Ectodermal cell (in vitro differentiated cells): ENCODE data around the gene ALDH4A1.

Source experiments
- H3K27ac ChIP-seq: 2 replicates; pipeline ENCODE4 v1.7.0; 2013; ENCODE audit warnings: mild to moderate bottlenecking, low read depth, low read length; ENCODE audit not compliant: insufficient read depth, poor library complexity, severe bottlenecking
- H3K27me3 ChIP-seq: 2 replicates; pipeline ENCODE4 v1.7.0; 2013; ENCODE audit warnings: mild to moderate bottlenecking, low read length; ENCODE audit not compliant: insufficient read depth, control insufficient read depth, poor library complexity, severe bottlenecking
- H3K36me3 ChIP-seq: one replicate; pipeline ENCODE4 v1.7.0; 2013; ENCODE audit warnings: low read length; ENCODE audit not compliant: control insufficient read depth, insufficient read depth
- H3K4me1 ChIP-seq: one replicate; pipeline ENCODE4 v1.7.0; 2013; ENCODE audit warnings: low read length; ENCODE audit not compliant: control insufficient read depth, insufficient read depth
- H3K4me3 ChIP-seq: 2 replicates; pipeline ENCODE4 v1.7.0; 2013; ENCODE audit warnings: low read depth, low read length, control low read depth; ENCODE audit not compliant: insufficient read depth
- H3K9me3 ChIP-seq: 2 replicates; pipeline ENCODE4 v1.7.0; 2013; ENCODE audit warnings: mild to moderate bottlenecking, low read length, moderate library complexity; ENCODE audit not compliant: control insufficient read depth
- WGBS, 2 experiments: methylation state at CpG; one replicate each; pipeline ENCODE4 v1.1.7; 2013; ENCODE audit warnings: missing lambda C conversion rate in 2 of 2; 5-methylcytosine and 5-hydroxymethylcytosine counted together

Gene ALDH4A1

DNA sequence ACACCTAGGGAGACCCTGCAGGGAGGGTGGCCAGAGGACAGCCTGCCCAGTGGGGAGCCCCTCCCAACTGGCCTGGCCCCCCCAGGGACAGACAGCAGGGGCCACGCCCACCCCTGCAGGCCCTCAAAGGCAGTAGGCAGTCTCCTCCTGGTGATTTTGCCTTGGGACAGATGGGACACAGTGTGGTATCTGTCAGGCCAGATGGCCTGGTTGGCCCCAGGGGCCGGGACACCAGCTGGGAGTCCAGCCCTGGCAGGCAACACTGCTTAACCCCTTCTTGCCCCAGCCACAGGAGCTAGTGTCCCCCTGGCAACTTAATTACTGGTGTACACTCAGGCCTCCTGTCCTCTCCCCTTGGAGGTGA, 36.3 kb upstream of the ALDH4A1 start:
- no peak overlapping the region for H3K4me3 ChIP-seq
- no peaks in the 10 kb centered on the region for H3K36me3 ChIP-seq
- H3K4me1 ChIP-seq, result peaks cover 31% of the 10 kb centered on the region
- WGBS, 2 experiments, result 41 to 48% methylated on average over 2 of the region's 2 CpGs
- no peaks in the 10 kb centered on the region for H3K9me3 ChIP-seq
- no peaks in the 10 kb centered on the region for H3K27me3 ChIP-seq
- no peak overlapping the region for H3K27ac ChIP-seq

DNA sequence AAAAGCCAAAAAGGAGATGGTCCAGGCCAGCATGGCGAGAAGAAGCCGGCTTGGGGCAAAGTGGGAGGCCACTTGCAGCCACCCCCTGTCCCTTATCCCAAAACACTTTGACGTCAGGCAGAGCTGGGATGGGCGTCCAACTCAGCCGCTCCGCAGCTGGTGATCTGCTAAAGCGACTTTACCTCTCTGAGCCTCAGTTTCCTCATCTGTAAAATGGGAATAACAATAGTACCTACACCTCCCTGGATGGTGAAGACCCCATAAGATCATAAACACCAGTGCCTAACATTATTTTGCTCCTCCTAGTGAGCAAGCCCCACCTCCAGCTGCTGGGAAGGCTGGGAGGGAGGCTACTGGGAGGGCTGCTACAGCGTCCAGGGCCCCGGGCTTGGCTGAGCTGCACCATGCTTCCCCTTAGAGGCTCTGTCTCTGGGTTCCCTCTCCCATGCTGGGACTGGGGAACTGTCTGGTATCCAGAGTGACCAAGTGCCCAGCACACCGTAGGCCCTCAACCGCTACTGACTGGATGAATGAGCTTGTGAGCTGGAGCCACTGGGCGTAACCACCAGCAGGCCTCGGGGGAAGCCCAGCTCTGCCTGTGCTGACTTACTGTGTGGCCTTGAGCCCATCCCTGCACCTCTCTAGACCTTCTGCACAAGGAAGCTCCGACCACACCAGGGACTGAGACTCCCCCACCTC, 35.8 kb upstream of the ALDH4A1 start:
- peaks cover 31% of the 10 kb centered on the region for H3K4me1 ChIP-seq
- WGBS, 2 experiments, result 81 to 83% methylated on average over 14 of the region's 14 CpGs

DNA sequence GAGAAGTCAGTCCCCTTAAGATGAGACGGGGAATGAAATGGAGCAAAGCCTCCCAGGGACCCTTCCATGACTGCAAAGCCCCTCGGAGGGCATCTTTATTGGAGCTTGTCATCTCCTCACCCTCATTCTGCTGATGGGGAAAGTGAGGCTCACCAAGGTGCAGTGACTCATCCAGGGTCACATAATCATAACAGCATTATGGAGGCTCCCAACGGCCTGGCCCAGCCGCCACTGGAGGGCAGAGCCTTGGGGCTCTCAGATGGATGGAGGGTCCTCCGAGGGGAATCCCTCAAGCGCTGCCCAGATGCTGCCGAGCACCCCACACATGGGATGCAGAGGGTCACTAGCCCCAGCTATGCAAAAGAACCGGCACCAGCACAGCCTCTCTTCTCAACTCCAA, 35.2 kb upstream of the ALDH4A1 start:
- H3K4me1 ChIP-seq, result peaks cover 31% of the 10 kb centered on the region
- H3K27ac ChIP-seq, result no peak overlapping the region
- no peak overlapping the region for H3K4me3 ChIP-seq
- H3K27me3 ChIP-seq, result no peaks in the 10 kb centered on the region
- H3K36me3 ChIP-seq, result no peaks in the 10 kb centered on the region
- no peaks in the 10 kb centered on the region for H3K9me3 ChIP-seq
- 92 to 93% methylated on average over 8 of the region's 8 CpGs for WGBS, 2 experiments

More for the DNA sequence above, 35.8 kb upstream of the ALDH4A1 start:
- H3K27ac ChIP-seq, result no peak overlapping the region
- no peak overlapping the region for H3K4me3 ChIP-seq
- H3K36me3 ChIP-seq, result no peaks in the 10 kb centered on the region
- no peaks in the 10 kb centered on the region for H3K27me3 ChIP-seq
- no peaks in the 10 kb centered on the region for H3K9me3 ChIP-seq

DNA sequence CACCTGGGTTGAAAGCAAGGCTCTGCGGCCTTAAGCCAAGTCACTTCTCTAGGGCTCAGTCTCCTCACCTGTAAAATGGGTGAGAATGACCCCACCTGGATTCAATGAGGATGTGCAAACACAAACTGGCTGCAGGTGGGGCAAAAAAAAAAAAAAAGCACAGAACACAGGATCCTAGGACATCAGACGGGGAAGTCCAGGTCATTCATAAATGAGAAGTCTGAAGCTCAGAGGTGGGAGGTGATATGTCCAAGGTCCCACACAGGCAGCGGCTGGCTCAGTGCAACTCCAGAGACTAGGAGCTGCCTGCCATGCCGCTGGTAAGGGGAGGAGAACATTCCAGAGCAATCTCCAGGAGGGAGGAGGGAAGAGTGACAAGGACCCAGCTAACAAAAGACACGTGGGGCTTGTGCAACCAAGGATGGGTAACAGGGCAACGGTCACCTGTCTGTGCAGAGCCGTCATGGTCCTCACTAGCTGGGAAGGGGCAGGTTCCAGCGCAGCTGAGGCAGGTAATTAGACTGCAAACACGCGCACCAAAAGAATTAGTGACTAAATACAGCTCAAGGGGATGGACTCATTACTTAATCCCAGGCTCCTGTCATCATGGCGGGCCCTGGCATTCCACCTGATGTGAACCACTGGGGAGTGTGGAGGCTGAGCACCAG, 34.6 kb upstream of the ALDH4A1 start:
- 81 to 83% methylated on average over 11 of the region's 11 CpGs for WGBS, 2 experiments
- H3K9me3 ChIP-seq, result no peaks in the 10 kb centered on the region
- peaks cover 27% of the 10 kb centered on the region for H3K4me1 ChIP-seq
- H3K27ac ChIP-seq, result no peak overlapping the region
- no peaks in the 10 kb centered on the region for H3K27me3 ChIP-seq
- H3K36me3 ChIP-seq, result no peaks in the 10 kb centered on the region
- H3K4me3 ChIP-seq, result no peak overlapping the region

DNA sequence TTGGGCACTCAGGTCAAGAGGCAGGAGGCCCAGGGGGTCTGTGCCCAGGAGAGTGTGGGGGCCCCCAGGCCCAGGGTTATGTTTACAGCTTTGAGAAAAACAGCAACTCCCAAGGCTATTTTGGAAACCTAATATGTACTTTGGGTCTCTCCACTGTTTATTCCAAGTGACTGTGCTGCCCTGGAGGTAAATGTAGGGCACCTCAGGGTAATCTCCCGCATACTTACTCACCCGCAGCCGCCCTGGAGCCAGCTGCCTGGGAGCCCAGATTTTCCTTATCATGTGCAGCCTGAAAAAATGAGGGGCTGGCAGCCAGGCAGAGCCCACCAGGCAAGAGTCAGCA, 34.1 kb upstream of the ALDH4A1 start:
- WGBS, 2 experiments, result 93 to 95% methylated on average over 3 of the region's 3 CpGs
- no peak overlapping the region for H3K27ac ChIP-seq

DNA sequence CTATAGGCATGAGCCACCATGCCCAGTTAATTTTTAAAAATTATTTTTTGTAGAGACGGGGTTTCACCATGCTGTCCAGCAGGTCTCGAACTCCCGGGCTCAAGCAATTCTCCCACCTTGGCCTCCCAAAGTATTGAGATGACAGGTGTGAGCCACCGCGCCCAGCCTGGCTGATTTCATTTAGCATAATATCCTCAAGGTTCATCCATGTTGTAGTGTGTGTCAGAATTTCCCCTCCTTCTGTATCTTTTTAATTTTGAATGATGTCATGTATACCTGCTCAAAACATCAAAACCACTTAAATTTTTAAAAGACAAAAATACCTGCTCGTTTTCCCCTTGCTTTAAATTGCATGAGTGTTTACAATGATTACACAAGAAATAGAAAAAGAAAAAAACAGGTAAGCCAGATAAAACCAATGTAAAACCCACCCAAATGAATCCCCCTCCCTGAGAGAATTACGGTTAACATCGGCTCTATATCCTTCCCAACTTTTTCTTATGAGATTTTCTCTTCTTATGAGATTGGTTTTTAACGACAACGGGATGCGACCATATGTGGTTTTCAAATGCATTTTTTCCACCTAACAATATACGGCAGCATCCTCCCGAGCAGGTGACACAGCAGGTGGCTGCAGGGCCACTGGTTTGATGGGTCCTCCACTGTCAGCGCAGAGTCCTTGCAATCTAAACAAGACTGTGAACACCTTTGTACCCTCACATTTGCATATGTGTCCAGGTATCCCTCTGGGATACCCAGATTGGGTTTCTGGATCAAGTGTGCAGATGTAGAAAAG, 32.0 kb upstream of the ALDH4A1 start:
- WGBS, 2 experiments, result 84 to 85% methylated on average over 12 to 13 of the region's 14 CpGs

More for the DNA sequence above, 34.1 kb upstream of the ALDH4A1 start:
- Histone ChIP-seq H3K4me1 (peaks cover 22% of the 10 kb centered on the region), H3K4me3 (no peak overlapping the region), H3K9me3 (no peaks in the 10 kb centered on the region), H3K36me3 (no peaks in the 10 kb centered on the region), H3K27me3 (no peaks in the 10 kb centered on the region)

DNA sequence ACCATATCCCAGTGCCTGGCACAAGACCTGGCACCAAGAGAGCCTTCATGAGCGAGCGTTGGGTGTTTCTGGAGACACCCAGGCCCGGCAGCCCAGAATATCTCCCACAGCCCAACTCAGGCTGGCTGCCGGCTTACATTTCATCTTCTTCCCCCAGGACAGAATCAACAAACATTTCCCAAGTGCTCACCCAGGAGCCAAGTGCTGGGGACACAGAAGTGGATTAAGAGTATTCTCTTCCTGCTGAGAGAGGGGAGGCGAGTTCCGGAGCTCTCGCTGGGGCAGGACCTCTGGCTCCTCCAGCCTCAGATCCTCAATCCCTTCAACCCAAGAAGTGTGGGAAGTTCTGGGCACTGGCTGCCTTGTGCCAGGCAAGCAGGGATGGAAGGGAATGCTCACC, 30.5 kb upstream of the ALDH4A1 start:
- WGBS, 2 experiments, result 76 to 77% methylated on average over 7 of the region's 7 CpGs
- H3K9me3 ChIP-seq, result no peaks in the 10 kb centered on the region
- H3K27me3 ChIP-seq, result no peaks in the 10 kb centered on the region
- no peak overlapping the region for H3K4me3 ChIP-seq
- H3K27ac ChIP-seq, result no peak overlapping the region
- H3K36me3 ChIP-seq, result no peaks in the 10 kb centered on the region
- H3K4me1 ChIP-seq, result peaks cover 8% of the 10 kb centered on the region

More for the DNA sequence above, 32.0 kb upstream of the ALDH4A1 start:
- no peak overlapping the region for H3K27ac ChIP-seq
- no peaks in the 10 kb centered on the region for H3K9me3 ChIP-seq
- H3K36me3 ChIP-seq, result no peaks in the 10 kb centered on the region
- no peak overlapping the region for H3K4me3 ChIP-seq
- peaks cover 13% of the 10 kb centered on the region for H3K4me1 ChIP-seq
- no peaks in the 10 kb centered on the region for H3K27me3 ChIP-seq

DNA sequence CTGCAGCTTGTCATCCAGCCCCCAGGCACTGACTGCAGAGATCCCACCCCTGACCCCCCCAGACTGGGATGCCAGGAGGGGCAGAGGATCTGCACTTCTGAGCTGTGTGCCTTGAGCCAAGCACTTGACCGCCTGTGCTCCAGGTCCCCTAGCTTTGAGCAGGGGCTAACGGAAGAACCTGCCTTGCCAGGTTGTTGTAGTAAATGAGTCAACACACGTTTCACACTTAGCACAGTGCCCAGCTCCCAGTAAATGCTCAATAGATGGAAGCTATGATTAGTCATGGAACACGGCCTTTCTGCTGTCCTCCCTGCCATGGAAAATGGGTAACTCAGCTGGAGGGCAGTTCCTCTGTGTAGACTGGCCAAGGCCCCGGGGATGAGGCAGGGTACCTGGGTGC, 30.0 kb upstream of the ALDH4A1 start:
- peaks cover 13% of the 10 kb centered on the region for H3K4me1 ChIP-seq
- 84 to 89% methylated on average over 5 of the region's 5 CpGs for WGBS, 2 experiments

DNA sequence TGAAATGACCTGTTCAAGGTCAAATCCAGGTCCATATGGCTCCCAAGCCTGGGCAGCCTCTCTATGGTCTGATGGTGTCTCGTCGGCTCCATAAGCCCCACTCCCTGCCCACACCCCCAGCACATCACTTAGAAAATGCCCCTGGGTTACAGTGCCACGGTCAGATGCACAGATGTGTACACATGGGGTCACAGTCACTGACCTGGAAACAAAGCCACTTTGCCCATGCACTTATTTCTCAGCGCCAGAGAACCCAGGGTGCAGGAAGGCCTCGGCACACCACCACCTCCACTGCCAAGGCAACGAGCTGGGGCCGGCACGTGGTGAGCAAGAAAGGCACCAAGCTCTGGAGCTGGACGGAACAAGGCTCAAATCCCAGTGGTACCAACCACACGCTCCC, 29.4 kb upstream of the ALDH4A1 start:
- Histone ChIP-seq H3K4me1 (peaks cover 10% of the 10 kb centered on the region), H3K27me3 (no peaks in the 10 kb centered on the region), H3K9me3 (no peaks in the 10 kb centered on the region), H3K27ac (no peak overlapping the region), H3K4me3 (no peak overlapping the region), H3K36me3 (no peaks in the 10 kb centered on the region)
- WGBS, 2 experiments, result 85 to 88% methylated on average over 10 of the region's 10 CpGs

More for the DNA sequence above, 30.0 kb upstream of the ALDH4A1 start:
- Histone ChIP-seq H3K9me3 (no peaks in the 10 kb centered on the region), H3K4me3 (no peak overlapping the region), H3K27me3 (no peaks in the 10 kb centered on the region), H3K36me3 (no peaks in the 10 kb centered on the region), H3K27ac (no peak overlapping the region)

DNA sequence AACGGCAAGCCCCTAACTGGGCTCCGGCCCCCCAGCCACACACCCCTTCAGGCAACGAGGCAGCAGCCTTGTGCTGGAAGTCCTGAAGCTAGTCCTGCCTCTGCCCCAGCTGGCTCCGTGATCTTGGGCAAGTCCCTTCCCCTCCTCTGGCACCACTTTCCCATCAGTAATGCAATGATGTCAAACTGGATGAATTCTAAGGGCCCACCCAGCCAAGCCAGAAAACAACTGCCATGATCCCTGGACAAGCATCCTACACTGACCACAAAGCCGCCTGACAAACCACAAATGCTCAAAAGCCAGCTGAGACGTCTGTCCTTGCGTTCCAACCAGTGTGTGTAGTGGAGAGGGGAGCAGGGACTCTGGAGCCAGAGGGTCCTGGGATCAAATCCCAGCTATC, 27.3 kb upstream of the ALDH4A1 start:
- WGBS, 2 experiments, result 89 to 91% methylated on average over 7 of the region's 7 CpGs
- no peaks in the 10 kb centered on the region for H3K27me3 ChIP-seq
- H3K4me3 ChIP-seq, result no peak overlapping the region
- no peak overlapping the region for H3K27ac ChIP-seq
- H3K4me1 ChIP-seq, result peaks cover 13% of the 10 kb centered on the region
- H3K9me3 ChIP-seq, result no peaks in the 10 kb centered on the region
- H3K36me3 ChIP-seq, result no peaks in the 10 kb centered on the region
